Upper lobe of right lung (tissue), 1 donor: ENCODE data around the gene BRSK2. TPM values are rescaled to one million over a fixed set of nuclear protein-coding genes. Genes with fewer than 3 reads are reported as not detected.

Experiments
- ATAC-seq: fragments of 200-7000 bp; cut with Tn5 transposase; one replicate; pipeline ENCODE4 v1.9.1; 2020; ENCODE audit warnings: mild to moderate bottlenecking, moderate library complexity
- DNase-seq: peaks from one replicate; pipeline ENCODE4 v3.0.0-alpha.2; 2020
- H3K27ac ChIP-seq: fragments of 200-600 bp; one replicate; pipeline ENCODE4 v1.8.0; 2022
- H3K27me3 ChIP-seq: fragments of 200-600 bp; one replicate; pipeline ENCODE4 v1.8.0; 2022; ENCODE audit warnings: mild to moderate bottlenecking
- H3K36me3 ChIP-seq: fragments of 200-600 bp; one replicate; pipeline ENCODE4 v1.8.0; 2022
- H3K4me1 ChIP-seq: fragments of 200-600 bp; one replicate; pipeline ENCODE4 v1.8.0; 2022
- H3K4me3 ChIP-seq: fragments of 200-600 bp; one replicate; pipeline ENCODE4 v1.8.0; 2022; ENCODE audit warnings: mild to moderate bottlenecking
- H3K9me3 ChIP-seq: fragments of 200-600 bp; one replicate; pipeline ENCODE4 v1.8.0; 2022
- intact Hi-C: fragments of 100-400 bp; cut with DNase I; formaldehyde crosslinking; loops from one replicate; pipeline ENCODE4 v1.11.0; 2022
- total RNA-seq: library from RNA; stranded (reverse); fragmentation: NEBNext Ultra II Directional; extraction: Animal tissue kit (Norgen Biotek cat#: 25700); gene quantifications from one replicate; pipeline ENCODE4 v1.2.1, GENCODE V29; 2021
- TF ChIP-seq, protein P1 (sequence below): fragments of 200-600 bp; IDR thresholded peaks from one replicate; pipeline ENCODE4 v1.8.0; 2022; ENCODE audit warnings: antibody characterized with exemption
- donor health status: DM: no; HTN: yes; CAD: no; lungs with severe emphysema.

Gene BRSK2
- total RNA-seq, 1 donor from 2014 or later = 0.26 TPM

- DNase-seq (no peak), ATAC-seq (no peak)
- no peak overlapping the region for H3K4me3 ChIP-seq
- H3K27ac ChIP-seq = no peak overlapping the region
- intact Hi-C loops = no loop called here
- no peaks in the 10 kb centered on the region for H3K36me3 ChIP-seq
- peaks cover 25% of the 10 kb centered on the region for H3K27me3 ChIP-seq
- TF ChIP-seq, protein P1, sequence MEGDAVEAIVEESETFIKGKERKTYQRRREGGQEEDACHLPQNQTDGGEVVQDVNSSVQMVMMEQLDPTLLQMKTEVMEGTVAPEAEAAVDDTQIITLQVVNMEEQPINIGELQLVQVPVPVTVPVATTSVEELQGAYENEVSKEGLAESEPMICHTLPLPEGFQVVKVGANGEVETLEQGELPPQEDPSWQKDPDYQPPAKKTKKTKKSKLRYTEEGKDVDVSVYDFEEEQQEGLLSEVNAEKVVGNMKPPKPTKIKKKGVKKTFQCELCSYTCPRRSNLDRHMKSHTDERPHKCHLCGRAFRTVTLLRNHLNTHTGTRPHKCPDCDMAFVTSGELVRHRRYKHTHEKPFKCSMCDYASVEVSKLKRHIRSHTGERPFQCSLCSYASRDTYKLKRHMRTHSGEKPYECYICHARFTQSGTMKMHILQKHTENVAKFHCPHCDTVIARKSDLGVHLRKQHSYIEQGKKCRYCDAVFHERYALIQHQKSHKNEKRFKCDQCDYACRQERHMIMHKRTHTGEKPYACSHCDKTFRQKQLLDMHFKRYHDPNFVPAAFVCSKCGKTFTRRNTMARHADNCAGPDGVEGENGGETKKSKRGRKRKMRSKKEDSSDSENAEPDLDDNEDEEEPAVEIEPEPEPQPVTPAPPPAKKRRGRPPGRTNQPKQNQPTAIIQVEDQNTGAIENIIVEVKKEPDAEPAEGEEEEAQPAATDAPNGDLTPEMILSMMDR = no peak
- no peaks in the 10 kb centered on the region for H3K9me3 ChIP-seq
- no peaks in the 10 kb centered on the region for H3K4me1 ChIP-seq
Observed at GRCh38 chr11:1452744-1453143, 63.0 kb downstream of the BRSK2 start.

DNA sequence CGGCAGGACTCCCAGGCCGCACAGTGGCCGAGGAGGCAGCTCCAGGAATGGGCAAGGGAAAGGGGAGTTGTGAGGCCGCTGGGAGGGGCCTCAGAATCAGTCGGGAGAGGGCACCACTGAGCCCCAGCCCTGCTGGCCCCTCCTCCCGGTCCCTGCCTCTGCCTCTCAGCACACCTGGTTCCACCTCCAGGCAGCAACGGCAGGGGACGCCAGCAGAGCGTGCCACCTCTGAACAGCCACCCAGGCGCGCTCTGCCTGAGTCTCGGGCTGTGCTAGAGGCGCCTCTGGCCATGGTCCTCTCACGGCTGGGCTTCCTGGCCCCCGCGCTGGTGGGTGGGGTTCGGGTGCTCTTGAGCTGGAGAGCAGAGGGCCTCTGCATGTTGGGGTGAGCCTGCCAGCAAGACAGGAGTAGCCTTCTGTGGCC, 63.9 kb downstream of the BRSK2 start:
- Histone ChIP-seq H3K4me1 (peaks cover 4% of the 10 kb centered on the region), H3K4me3 (no peak overlapping the region), H3K36me3 (no peaks in the 10 kb centered on the region), H3K27ac (no peak overlapping the region), H3K9me3 (no peaks in the 10 kb centered on the region), H3K27me3 (peaks cover 17% of the 10 kb centered on the region)
- peak; percentile 22 for ATAC-seq
- DNase-seq = no peak
- TF ChIP-seq, protein P1 = peak; percentile 29
- intact Hi-C loops = no loop called here

GRCh38 chr11:1454576-1454975, 64.8 kb downstream of the BRSK2 start:
- ATAC-seq (no peak), DNase-seq (no peak)
- no peaks in the 10 kb centered on the region for H3K36me3 ChIP-seq
- TF ChIP-seq, protein P1 = no peak
- no peaks in the 10 kb centered on the region for H3K9me3 ChIP-seq
- intact Hi-C loops = no loop called here
- H3K27me3 ChIP-seq = peaks cover 15% of the 10 kb centered on the region
- H3K27ac ChIP-seq = no peak overlapping the region
- no peak overlapping the region for H3K4me3 ChIP-seq
- peaks cover 9% of the 10 kb centered on the region for H3K4me1 ChIP-seq

DNA sequence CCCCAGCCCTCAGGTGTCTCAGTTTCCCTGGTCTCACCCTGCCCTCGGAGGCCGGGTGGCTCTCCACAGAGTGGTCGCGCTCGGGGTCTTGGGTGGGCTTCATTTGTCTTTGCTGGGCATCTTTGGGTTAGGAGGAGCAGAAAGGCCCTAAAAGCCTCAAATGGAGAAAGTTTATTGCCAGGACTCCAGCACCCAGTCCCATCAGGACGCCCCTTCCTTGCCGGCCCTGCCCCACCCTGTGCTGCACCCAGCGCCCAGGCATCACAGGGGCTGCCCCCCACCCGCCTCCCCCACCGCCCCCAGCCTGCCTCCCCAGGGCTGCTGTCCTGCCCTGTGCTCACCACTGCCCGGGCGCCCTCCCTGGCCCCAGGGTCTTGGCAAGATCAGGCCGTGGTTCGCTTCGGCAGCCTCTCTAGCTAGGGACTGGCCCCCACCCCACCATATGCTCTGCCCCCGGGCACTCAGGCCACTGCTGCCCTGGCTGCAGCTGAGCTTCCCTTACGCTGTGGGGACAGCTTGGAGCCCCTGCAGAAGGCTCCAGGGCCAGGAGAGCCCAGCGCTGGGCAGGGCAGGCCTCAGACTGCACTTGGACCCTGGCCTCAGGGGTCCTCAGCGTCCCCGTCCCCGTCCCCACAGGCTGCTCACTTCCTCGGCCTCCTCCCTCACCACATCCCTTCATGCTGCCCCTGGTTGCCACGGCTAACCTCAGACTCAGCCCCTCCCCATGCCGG, 65.5 kb downstream of the BRSK2 start:
- Histone ChIP-seq H3K4me1 (peaks cover 16% of the 10 kb centered on the region), H3K36me3 (no peaks in the 10 kb centered on the region), H3K9me3 (no peaks in the 10 kb centered on the region), H3K27me3 (peaks cover 15% of the 10 kb centered on the region), H3K27ac (no peak overlapping the region), H3K4me3 (no peak overlapping the region)
- no peak for ATAC-seq
- DNase-seq = no peak
- intact Hi-C loops = no loop called here
- TF ChIP-seq, protein P1 = no peak

- peaks cover 14% of the 10 kb centered on the region for H3K27me3 ChIP-seq
- intact Hi-C loops = no loop called here
- H3K9me3 ChIP-seq = no peaks in the 10 kb centered on the region
- H3K27ac ChIP-seq = no peak overlapping the region
- no peak overlapping the region for H3K4me3 ChIP-seq
- no peak for ATAC-seq
- peaks cover 16% of the 10 kb centered on the region for H3K4me1 ChIP-seq
- DNase-seq = no peak
- no peaks in the 10 kb centered on the region for H3K36me3 ChIP-seq
- TF ChIP-seq, protein P1 = no peak
Observed at GRCh38 chr11:1455763-1456060, 66.0 kb downstream of the BRSK2 start.

DNA sequence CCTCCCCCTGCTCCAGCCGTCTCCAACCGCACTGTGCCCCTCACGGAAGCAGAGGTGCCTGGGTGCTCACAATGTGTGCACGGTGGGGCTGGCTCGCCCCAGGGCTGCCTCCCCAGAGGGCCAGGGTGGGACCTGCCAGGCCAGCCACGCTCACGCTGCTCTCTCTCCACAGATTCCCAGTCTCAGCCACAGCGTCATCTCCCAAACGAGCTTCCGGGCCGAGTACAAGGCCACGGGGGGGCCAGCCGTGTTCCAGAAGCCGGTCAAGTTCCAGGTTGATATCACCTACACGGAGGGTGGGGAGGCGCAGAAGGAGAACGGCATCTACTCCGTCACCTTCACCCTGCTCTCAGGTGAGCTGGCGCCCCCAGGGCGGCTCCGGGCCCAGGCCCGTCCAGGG, 66.4 kb downstream of the BRSK2 start:
- no peaks in the 10 kb centered on the region for H3K36me3 ChIP-seq
- no peaks in the 10 kb centered on the region for H3K9me3 ChIP-seq
- peaks cover 16% of the 10 kb centered on the region for H3K4me1 ChIP-seq
- TF ChIP-seq, protein P1 = no peak
- DNase-seq (no peak), ATAC-seq (no peak)
- peaks cover 9% of the 10 kb centered on the region for H3K27me3 ChIP-seq
- no peak overlapping the region for H3K27ac ChIP-seq
- H3K4me3 ChIP-seq = no peak overlapping the region
- intact Hi-C loops = no loop called here
